Naive thymus-derived CD4-positive, alpha-beta T cell (primary cell): ENCODE measurements around the gene HTT. TPM values are rescaled to one million over a fixed set of nuclear protein-coding genes. Genes with fewer than 3 reads are reported as not detected.
"Not testable (repeated sequence)": the region's sequence is repeated elsewhere in the genome, so short reads cannot be mapped to it uniquely, and the experiment has no call there.

Experiments
- ATAC-seq: fragments of 150-1000 bp; cut with Tn5 transposase; 2 replicates; pipeline ENCODE4 v1.10.0; 2021; ENCODE audit warnings: mild to moderate bottlenecking, moderate library complexity
- CTCF ChIA-PET: fragments of 350-600 bp; sonication (Branson Sonifier 250); formaldehyde crosslinking; loops from one replicate; lab custom pipeline; 2021; ENCODE audit warnings: antibody characterized with exemption; lab: Charles Lee
- POLR2A ChIA-PET: fragments of 350-600 bp; sonication (Branson Sonifier 250); formaldehyde crosslinking; loops from one replicate; lab custom pipeline; 2021; ENCODE audit warnings: antibody characterized with exemption, inconsistent platforms; lab: Charles Lee
- DNase-seq, 9 donors: peaks; one replicate each; pipeline versions ENCODE4 v3.0.0 to v3.0.0-alpha.2; 2020 to 2022; ENCODE audit warnings: mixed read lengths in 1 of 9
- H3K27ac ChIP-seq: one replicate; pipeline ENCODE4 v1.7.0; 2013; ENCODE audit warnings: mild to moderate bottlenecking, low read depth, low read length, moderate library complexity
- H3K27me3 ChIP-seq, 2 donors: one replicate each; pipeline ENCODE4 v1.7.0; 2013; ENCODE audit warnings: low read length in 2 of 2, mild to moderate bottlenecking in 2 of 2, moderate library complexity in 2 of 2; ENCODE audit not compliant: control insufficient read depth in 2 of 2, insufficient read depth in 2 of 2
- H3K36me3 ChIP-seq, 3 experiments: 1 replicate in 2 of 3; 2 replicates in 1 of 3; pipeline ENCODE4 v1.7.0; 2013; ENCODE audit warnings: low read length in 3 of 3, mild to moderate bottlenecking in 3 of 3, moderate library complexity in 1 of 3; ENCODE audit not compliant: insufficient read depth in 3 of 3, control insufficient read depth in 2 of 3
- H3K4me1 ChIP-seq, 2 donors: one replicate each; pipeline ENCODE4 v1.7.0; 2013; ENCODE audit warnings: low read length in 2 of 2, mild to moderate bottlenecking in 2 of 2, moderate library complexity in 1 of 2; ENCODE audit not compliant: control insufficient read depth in 2 of 2, insufficient read depth in 2 of 2
- H3K4me3 ChIP-seq: 2 replicates; pipeline ENCODE4 v1.7.0; 2013; ENCODE audit warnings: mild to moderate bottlenecking, low read length
- H3K9me3 ChIP-seq, 3 experiments: 1 replicate in 2 of 3; 2 replicates in 1 of 3; pipeline ENCODE4 v1.7.0; 2013; ENCODE audit warnings: low read length in 3 of 3; ENCODE audit not compliant: control insufficient read depth in 2 of 3
- H3K27ac Mint-ChIP-seq, 9 donors: one replicate each; pipeline ENCODE4 v1.8.0; 2020 to 2022; ENCODE audit warnings: mixed read lengths in 9 of 9, mild to moderate bottlenecking in 8 of 9, moderate library complexity in 5 of 9, inconsistent platforms in 2 of 9
- H3K27me3 Mint-ChIP-seq, 5 donors: one replicate each; pipeline ENCODE4 v1.8.0; 2021 to 2022; ENCODE audit warnings: mixed read lengths in 5 of 5, mild to moderate bottlenecking in 1 of 5
- H3K36me3 Mint-ChIP-seq, 5 donors: one replicate each; pipeline ENCODE4 v1.8.0; 2020 to 2022; ENCODE audit warnings: mixed read lengths in 5 of 5, mild to moderate bottlenecking in 3 of 5, inconsistent platforms in 1 of 5
- H3K4me1 Mint-ChIP-seq, 7 donors: one replicate each; pipeline ENCODE4 v1.8.0; 2020 to 2022; ENCODE audit warnings: mixed read lengths in 7 of 7, mild to moderate bottlenecking in 3 of 7, inconsistent platforms in 1 of 7
- H3K4me3 Mint-ChIP-seq, 10 donors: one replicate each; pipeline ENCODE4 v1.8.0; 2020 to 2022; ENCODE audit warnings: mild to moderate bottlenecking in 10 of 10, mixed read lengths in 10 of 10, moderate library complexity in 6 of 10, inconsistent platforms in 2 of 10
- H3K9me3 Mint-ChIP-seq, 11 donors: one replicate each; pipeline ENCODE4 v1.8.0; 2020 to 2022; ENCODE audit warnings: mixed read lengths in 11 of 11, mild to moderate bottlenecking in 4 of 11, inconsistent platforms in 1 of 11, moderate library complexity in 1 of 11
- intact Hi-C, 2 donors: fragments of 100-400 bp; cut with micrococcal nuclease; formaldehyde crosslinking; loops; one replicate each; pipeline ENCODE4 v1.15.1; 2023
- polyA plus RNA-seq, 2 donors: library from polyadenylated mRNA; unstranded; fragments of 300-500 nt; fragmentation: Illumina TruSeq; gene quantifications; one replicate each; pipeline ENCODE4 v1.2.3, GENCODE V29; 2021
- total RNA-seq, 6 experiments: library from RNA in 5 of 6; stranded (reverse) in 5 of 6; gene quantifications; 1 replicate in 5 of 6; 2 replicates in 1 of 6; pipeline ENCODE4 v1.2.3 and lab custom pipeline; 2021 to 2026

HTT gene
- total and polyA plus RNA-seq, 7 experiments from 2014 or later: 2.4 to 115 (median 71.6) TPM

DNA sequence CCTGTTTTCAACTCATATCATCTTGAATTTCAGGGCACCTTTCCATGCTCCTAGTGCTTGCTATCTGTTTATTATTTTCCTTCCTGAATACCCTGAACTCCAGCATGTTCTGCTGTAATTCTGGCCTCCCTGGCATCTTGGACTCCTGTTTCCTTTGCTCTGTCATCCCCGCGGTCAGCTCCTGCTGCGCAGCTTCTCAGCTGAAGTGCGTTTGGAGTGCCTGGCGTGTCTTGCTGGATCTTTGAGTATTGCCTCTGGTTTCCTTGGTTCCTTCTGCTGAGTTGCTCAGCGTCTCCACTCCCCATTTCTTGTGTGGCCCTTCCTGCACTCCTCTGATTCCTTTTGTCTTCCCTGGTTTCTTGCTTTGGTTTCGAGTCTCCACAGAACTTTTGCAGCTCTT lies 84.4 kb downstream of the HTT start:
- Mint-ChIP-seq H3K4me3 (no peak overlapping the region), H3K4me1 (peaks cover 0 to 9% (median 3%) of the 10 kb centered on the region in 7 donors), H3K27ac (peak overlapping the region in 3 of 9 donors; percentile 18 to 67 (median 58)), H3K27me3 (no peaks in the 10 kb centered on the region), H3K9me3 (peaks cover 0 to 25% (median 11%) of the 10 kb centered on the region in 11 donors), H3K36me3 (peaks cover 43 to 79% (median 67%) of the 10 kb centered on the region in 5 donors)
- no peak for DNase-seq
- intact Hi-C loops: no loop called here
- Histone ChIP-seq H3K4me1 (no peaks in the 10 kb centered on the region), H3K27me3 (no peaks in the 10 kb centered on the region), H3K9me3 (no peaks in the 10 kb centered on the region), H3K36me3 (peaks cover 14 to 61% (median 15%) of the 10 kb centered on the region in 3 experiments), H3K4me3 (no peak overlapping the region), H3K27ac (no peak overlapping the region)
- ChIA-PET POLR2A (no interaction called here), CTCF (interaction anchor here (0.6 kb wide), 1 partner anchor 1240 kb away, joined by 4 read pairs; no protein-coding TSS in a partner anchor)
- ATAC-seq: no peak

DNA sequence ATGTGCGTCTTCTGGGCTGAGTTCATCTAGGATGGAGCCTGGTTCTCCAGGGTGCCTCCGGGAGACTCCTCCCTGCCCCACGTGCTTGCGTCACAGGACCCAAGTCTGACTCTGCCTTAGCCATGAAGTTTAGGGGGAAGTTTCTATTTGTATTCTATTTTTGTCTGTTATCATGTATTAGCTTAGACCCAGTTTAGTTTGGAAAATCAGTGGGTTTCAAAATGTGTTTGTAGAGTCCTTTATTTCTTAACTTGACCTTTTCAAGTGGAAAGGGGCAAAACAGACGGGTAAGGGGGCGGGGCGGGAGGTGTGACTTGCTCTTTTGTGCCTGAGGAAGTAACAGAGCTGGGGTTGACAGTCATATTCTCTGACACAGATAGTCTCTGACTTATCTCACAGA lies 86.0 kb downstream of the HTT start:
- ATAC-seq (no peak), DNase-seq (no peak)
- Mint-ChIP-seq H3K27ac (no peak overlapping the region), H3K4me3 (no peak overlapping the region), H3K27me3 (no peaks in the 10 kb centered on the region), H3K36me3 (peaks cover 47 to 85% (median 68%) of the 10 kb centered on the region in 5 donors), H3K9me3 (peaks cover 0 to 33% (median 11%) of the 10 kb centered on the region in 11 donors), H3K4me1 (peaks cover 2 to 20% (median 13%) of the 10 kb centered on the region in 7 donors)
- H3K27me3 ChIP-seq: no peaks in the 10 kb centered on the region
- POLR2A ChIA-PET: no interaction called here
- H3K4me1 ChIP-seq: no peaks in the 10 kb centered on the region
- intact Hi-C loops: no loop called here
- H3K9me3 ChIP-seq: no peaks in the 10 kb centered on the region
- CTCF ChIA-PET: interaction anchor here (0.6 kb wide), 1 partner anchor 19 kb away, joined by 3 read pairs; no protein-coding TSS in a partner anchor
- H3K27ac ChIP-seq: no peak overlapping the region
- H3K4me3 ChIP-seq: no peak overlapping the region
- peaks cover 9 to 55% (median 14%) of the 10 kb centered on the region in 3 experiments for H3K36me3 ChIP-seq

DNA sequence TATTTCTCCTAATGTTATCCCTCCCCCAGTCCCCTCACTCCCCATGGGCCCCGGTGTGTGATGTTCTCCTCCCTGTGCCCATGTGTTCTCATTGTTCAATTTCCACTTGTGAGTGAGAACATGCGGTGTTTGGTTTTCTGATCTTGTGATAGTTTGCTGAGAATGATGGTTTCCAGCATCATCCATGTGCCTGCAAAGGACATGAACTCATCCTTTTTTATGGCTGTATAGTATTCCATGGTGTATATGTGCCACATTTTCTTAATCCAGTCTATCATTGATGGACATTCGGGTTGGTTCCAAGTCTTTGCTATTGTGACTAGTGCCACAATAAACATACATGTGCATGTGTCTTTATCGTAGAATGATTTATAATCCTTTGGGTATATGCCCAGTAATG lies 86.6 kb downstream of the HTT start:
- H3K4me3 ChIP-seq, intact Hi-C loops, CTCF ChIA-PET, H3K27me3 Mint-ChIP-seq, H3K9me3 ChIP-seq, H3K4me3 Mint-ChIP-seq, ATAC-seq, H3K4me1 ChIP-seq, DNase-seq, POLR2A ChIA-PET, H3K27me3 ChIP-seq, H3K27ac Mint-ChIP-seq, H3K27ac ChIP-seq: not testable (repeated sequence)
- H3K9me3 Mint-ChIP-seq: peaks cover 0 to 35% (median 12%) of the 10 kb centered on the region in 11 donors
- peaks cover 9 to 51% (median 14%) of the 10 kb centered on the region in 3 experiments for H3K36me3 ChIP-seq
- peaks cover 53 to 88% (median 71%) of the 10 kb centered on the region in 5 donors for H3K36me3 Mint-ChIP-seq
- peaks cover 2 to 20% (median 15%) of the 10 kb centered on the region in 7 donors for H3K4me1 Mint-ChIP-seq

DNA sequence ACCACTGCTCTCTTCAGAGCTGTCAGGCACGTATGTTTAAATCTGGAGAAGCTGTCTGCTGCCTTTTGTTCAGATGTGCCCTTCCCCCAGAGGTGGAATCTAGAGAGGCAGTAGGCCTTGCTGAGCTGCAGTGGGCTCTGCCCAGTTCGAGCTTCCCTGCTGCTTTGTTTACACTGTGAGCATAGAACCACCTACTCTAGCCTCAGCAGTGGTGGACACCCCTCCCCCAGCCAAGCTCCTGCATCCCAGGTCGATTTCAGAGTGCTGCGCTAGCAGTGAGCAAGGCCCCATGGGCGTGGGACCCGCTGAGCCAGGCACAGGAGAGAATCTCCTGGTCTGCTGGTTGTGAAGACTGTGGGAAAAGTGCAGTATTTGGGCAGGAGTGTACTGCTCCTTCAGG lies 92.0 kb downstream of the HTT start:
- H3K4me3 Mint-ChIP-seq, POLR2A ChIA-PET, ATAC-seq, DNase-seq, H3K27ac Mint-ChIP-seq, H3K4me3 ChIP-seq, H3K27ac ChIP-seq, H3K27me3 ChIP-seq, H3K9me3 ChIP-seq, CTCF ChIA-PET, intact Hi-C loops, H3K27me3 Mint-ChIP-seq, H3K4me1 ChIP-seq: not testable (repeated sequence)
- peaks cover 46 to 85% (median 71%) of the 10 kb centered on the region in 5 donors for H3K36me3 Mint-ChIP-seq
- H3K9me3 Mint-ChIP-seq: peaks cover 0 to 30% (median 16%) of the 10 kb centered on the region in 11 donors
- H3K36me3 ChIP-seq: peaks cover 0 to 20% (median 0%) of the 10 kb centered on the region in 3 experiments
- peaks cover 10 to 40% (median 20%) of the 10 kb centered on the region in 7 donors for H3K4me1 Mint-ChIP-seq

DNA sequence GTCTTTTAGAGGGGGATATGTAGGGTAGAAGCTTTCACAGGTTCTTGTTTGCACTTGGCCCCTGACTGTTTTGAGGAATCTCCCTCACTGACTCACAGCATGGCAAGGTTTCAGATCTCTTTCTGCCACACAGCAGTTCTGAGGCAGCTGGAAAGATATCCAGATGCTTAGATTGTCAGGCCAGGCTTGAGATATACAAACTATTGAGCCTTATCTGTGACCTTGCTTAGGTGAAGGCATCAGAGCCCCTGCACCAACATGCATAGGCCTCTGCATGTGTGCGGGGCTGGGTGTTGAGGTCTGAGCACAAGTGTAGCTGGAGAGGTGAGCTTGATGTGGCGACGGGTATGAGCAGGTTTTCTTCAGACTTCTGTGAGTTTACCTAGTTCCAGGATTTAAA lies 93.5 kb downstream of the HTT start:
- Mint-ChIP-seq H3K36me3 (peaks cover 34 to 81% (median 64%) of the 10 kb centered on the region in 5 donors), H3K9me3 (peaks cover 0 to 14% (median 2%) of the 10 kb centered on the region in 11 donors), H3K4me3 (no peak overlapping the region), H3K4me1 (peaks cover 10 to 40% (median 12%) of the 10 kb centered on the region in 7 donors), H3K27ac (peak overlapping the region in 1 of 9 donors; percentile 60), H3K27me3 (no peaks in the 10 kb centered on the region)
- H3K4me3 ChIP-seq: no peak overlapping the region
- H3K27me3 ChIP-seq: no peaks in the 10 kb centered on the region
- POLR2A ChIA-PET: interaction anchor here (0.6 kb wide), 1 partner anchor 27 kb away, joined by 3 read pairs; no protein-coding TSS in a partner anchor
- H3K27ac ChIP-seq: no peak overlapping the region
- DNase-seq: no peak
- CTCF ChIA-PET: no interaction called here
- H3K36me3 ChIP-seq: peaks cover 0 to 33% (median 4%) of the 10 kb centered on the region in 3 experiments
- no peaks in the 10 kb centered on the region for H3K4me1 ChIP-seq
- ATAC-seq: no peak
- no peaks in the 10 kb centered on the region for H3K9me3 ChIP-seq
- intact Hi-C loops: no loop called here

DNA sequence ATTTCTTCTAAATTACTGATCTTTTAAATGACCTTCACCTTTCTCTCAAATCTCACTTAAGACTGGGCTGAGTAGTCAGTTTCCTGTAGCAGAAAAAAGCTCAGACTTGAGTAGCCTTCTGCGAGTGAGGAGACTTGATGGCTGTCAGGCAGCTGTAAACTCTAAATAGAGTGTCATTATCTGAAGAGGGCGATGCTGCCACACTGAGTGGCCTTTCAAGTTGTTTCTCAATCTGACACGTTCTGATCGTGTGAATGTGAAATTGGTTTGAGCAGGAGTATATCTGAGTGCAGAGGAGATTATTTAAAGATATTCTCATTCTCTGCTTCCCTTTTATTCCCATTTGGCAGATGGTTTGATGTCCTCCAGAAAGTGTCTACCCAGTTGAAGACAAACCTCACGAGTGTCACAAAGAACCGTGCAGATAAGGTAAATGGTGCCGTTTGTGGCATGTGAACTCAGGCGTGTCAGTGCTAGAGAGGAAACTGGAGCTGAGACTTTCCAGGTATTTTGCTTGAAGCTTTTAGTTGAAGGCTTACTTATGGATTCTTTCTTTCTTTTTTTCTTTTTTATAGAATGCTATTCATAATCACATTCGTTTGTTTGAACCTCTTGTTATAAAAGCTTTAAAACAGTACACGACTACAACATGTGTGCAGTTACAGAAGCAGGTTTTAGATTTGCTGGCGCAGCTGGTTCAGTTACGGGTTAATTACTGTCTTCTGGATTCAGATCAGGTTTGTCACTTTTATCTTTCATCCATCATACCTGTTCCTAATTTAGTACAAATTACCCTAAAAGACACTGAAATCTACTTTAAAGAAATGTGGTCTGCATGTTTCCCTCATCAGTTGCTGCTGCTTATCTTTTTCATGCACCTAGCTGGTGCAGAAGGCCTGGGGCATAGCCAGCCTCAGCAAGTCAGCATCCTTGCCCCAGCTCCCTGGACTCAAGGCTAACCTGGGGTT lies 100.2 kb downstream of the HTT start:
- peak; percentile 54 for ATAC-seq
- Mint-ChIP-seq H3K4me3 (peak overlapping the region in 1 of 10 donors; percentile 25), H3K27me3 (no peaks in the 10 kb centered on the region), H3K4me1 (peaks cover 0 to 22% (median 0%) of the 10 kb centered on the region in 7 donors), H3K27ac (no peak overlapping the region), H3K9me3 (peaks cover 0 to 5% (median 0%) of the 10 kb centered on the region in 11 donors), H3K36me3 (peaks cover 17 to 64% (median 34%) of the 10 kb centered on the region in 5 donors)
- no peak for DNase-seq
- no peak overlapping the region for H3K27ac ChIP-seq
- H3K36me3 ChIP-seq: peaks cover 10 to 68% (median 19%) of the 10 kb centered on the region in 3 experiments
- no peaks in the 10 kb centered on the region for H3K4me1 ChIP-seq
- H3K9me3 ChIP-seq: no peaks in the 10 kb centered on the region
- intact Hi-C loops: no loop called here
- H3K4me3 ChIP-seq: no peak overlapping the region
- no peaks in the 10 kb centered on the region for H3K27me3 ChIP-seq
- POLR2A ChIA-PET: interaction anchor here (0.7 kb wide), 1 partner anchor 67 kb away, joined by 3 read pairs; no protein-coding TSS in a partner anchor
- CTCF ChIA-PET: interaction anchor here (1.0 kb wide), 1 partner anchor 19 kb away, joined by 3 read pairs; no protein-coding TSS in a partner anchor
